GM21390 (cell line): Measurements from ENCODE around the gene TRNAU1AP.
A peak's percentile ranks its signal among the peaks of the same experiment; 100 is the strongest.
"Not testable (repeated sequence)": the region's sequence is repeated elsewhere in the genome, so short reads cannot be mapped to it uniquely, and the experiment has no call there.

Experiments used
- ATAC-seq: cut with Tn5 transposase; IDR thresholded peaks from one replicate; pipeline ENCODE4 v1.9.1; 2021; ENCODE audit not compliant: unreplicated experiment

The TRNAU1AP gene

DNA sequence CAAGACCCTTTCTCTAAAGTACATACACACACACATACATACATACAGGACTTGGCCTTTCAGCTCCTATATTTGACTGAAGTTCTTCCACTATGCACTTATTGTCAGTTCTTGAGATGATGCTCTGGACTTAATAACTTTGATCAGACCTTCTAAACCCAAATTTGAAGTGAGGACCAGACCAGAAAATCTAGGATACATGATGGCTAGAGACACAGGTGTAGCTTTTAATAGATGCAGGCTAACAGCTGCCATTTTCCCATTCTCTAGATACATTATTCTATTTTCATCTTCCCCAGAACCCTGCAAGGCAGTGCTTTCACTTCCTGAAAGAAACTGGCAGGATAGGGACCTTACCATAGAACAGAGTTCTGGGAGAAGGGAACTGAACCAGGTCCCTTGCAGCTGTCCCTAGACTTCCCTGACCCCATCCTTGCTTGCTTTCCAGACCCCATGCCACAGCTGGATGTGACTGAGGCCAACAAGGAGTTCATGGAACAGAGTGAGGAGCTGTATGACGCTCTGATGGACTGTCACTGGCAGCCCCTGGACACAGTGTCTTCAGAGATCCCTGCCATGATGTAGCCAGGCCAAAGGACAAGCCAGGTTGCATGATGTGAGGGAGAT lies 24.3 kb downstream of the TRNAU1AP start:
- no peak for ATAC-seq

DNA sequence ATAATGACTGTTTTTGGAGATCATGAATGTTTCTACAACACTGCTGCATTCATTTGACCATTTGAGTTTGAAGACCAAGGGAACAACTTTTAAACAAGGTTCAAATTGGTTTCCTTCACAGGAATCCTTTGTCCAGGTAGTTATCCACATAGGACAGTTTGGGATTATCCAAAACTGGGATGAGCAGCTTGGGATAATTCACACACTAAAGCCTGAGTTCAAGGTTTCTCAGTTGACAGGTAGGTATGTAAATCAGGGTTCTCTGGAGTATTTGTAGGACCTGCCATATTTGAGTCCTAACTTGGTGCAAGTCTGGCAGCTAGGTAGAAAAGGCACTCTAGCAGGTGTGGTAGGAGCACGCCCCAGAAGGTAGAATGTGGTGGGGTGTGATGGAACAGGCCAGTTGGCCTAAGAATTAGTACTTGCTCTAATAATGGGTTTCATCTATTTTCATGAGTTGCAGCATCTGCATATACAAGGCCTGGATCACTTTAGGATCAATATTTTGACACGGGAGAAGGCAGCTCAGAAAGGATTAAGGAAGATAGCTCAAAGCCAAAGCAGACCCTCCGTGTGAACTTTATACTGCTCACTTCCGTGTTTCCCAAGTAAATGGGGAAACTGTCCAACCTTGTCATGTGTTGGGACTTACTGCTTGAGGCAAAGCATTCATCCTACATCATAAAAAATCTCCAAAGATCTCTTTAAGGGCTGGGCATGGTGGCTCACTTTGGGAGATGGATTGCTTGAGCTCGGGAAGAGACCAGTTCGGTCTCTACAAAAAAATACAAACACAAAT lies 25.1 kb downstream of the TRNAU1AP start:
- ATAC-seq = no peak

DNA sequence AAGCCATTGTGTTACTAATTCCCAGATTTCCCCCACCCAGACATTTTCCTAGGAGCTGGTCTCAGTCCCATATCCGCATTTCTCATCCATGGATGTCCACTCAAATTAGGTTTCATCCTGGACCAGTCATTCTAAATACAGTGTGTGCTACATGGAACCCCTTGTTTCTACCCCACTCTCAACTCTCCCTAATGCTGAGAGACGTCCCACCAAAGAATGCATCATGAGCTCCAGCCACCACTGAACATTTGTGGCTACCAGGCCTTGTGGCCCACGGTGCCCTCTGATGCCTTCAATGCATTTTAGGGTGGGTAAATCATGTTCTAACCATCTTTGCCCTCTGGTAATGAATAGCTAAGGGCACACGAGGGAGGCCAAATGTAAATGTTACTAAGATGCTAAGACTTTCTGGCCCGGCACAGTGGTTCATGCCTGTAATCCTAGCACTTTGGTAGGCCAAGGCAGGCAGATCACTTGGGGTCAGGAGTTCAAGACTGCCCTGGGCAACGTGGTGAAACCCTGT lies 25.9 kb downstream of the TRNAU1AP start:
- no peak for ATAC-seq

DNA sequence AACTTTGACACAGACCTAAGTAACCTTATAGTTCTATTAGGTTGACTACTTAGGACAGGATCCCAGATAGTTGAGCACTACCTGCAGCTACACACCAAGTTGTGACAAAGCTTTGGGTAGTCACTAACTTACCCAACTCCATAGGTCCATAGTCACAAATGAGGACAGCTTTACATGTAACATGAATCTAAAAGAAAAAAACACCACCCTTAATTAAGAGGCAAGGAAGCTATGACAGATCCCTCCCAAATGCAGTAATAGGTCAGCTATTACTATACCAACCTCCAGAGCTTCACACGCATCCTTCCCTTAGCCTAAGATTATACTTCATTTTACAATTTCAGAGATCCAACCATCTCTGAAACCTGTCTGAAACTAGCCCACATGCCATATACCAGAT lies 26.5 kb downstream of the TRNAU1AP start:
- ATAC-seq = no peak

DNA sequence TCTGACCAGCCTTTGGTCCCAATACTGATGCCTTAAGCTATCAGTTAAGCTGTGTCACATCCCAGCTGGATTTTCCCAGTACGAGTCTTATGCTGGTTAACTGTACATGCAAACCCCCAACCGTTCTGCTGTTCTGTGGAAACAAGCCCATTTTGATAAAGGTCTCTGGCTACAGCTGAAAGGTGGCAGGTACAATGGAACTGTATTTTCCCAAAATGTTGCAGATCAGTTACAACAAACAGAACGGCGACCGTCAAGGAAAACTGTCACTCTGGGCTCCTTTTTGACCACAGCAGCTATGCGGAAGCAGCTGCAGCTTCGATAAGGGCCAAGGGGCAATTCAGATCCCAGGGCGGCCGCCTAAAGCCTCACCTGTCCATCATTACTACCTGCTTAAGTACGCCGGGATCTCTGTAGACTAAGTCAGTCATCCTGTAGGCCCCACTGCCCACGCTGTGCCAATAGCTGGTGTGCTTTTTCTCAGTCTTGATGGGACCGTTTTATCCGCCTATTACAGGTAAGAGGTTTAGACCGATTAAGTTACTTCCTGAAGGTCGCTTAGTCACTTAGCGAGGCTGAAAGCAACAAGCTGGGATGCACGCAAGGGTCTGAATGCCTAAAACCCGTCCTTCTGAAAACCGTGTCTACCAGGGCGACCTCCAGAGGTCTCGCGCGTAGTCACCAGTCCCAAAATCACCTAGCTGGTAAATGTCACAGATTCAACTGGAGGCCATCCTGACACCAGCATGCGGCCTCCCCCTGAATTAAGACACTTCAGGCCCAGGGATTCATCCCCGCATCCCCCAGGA lies 28.0 kb downstream of the TRNAU1AP start:
- ATAC-seq = peak; percentile 15

DNA sequence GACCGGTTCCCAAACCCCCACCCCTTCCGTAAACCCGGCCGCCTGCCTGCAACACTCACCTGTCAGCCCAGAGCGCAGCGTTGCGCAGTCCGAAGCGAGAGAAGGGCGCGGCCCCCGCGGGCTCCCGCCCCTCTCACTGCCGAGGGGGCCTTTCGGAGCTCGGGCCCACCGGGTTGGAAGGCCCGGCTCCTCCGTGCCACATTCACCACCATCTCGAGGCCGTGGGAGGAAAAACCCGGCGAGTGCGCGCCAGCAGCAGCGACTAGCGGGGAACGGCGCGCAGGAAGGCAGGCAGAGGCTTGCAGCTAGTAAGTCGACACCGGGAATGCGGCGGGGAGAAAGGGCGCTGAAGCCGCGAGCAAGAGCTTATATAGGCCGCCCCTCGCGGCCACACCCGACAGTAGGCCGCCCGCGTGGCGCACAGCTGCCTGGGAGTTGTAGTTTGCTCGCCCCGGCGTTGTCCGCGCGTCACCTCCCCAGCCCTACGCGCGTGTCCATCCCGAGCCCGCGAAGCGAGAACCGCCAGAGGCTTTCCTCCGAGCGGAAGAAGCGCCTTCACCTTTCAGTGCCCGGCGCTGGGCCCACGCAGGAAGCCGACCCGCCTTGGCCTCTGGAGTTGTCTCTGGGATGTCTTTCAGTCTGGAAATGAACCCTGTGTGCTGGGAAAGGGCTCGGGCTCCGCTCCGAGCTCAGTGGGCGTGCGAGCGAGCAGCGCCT lies 28.8 kb downstream of the TRNAU1AP start:
- ATAC-seq = peak; percentile 89

DNA sequence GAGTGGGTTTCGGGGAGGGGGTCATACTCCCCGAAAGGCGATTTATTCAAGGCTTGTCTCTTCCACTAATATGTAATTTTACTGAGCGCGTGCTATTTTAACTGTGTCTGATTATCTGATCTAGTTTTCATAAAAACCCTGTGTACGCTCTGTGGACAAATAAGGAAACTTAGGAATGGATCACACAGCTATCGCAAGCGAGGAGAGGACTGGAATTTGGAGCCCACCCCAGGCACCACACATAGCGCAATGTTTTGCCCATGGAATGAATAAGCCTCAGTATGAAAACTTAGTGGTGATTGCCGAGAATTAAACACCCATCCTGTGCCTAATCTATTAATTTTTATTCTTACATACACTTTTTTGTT lies 29.3 kb downstream of the TRNAU1AP start:
- no peak for ATAC-seq

DNA sequence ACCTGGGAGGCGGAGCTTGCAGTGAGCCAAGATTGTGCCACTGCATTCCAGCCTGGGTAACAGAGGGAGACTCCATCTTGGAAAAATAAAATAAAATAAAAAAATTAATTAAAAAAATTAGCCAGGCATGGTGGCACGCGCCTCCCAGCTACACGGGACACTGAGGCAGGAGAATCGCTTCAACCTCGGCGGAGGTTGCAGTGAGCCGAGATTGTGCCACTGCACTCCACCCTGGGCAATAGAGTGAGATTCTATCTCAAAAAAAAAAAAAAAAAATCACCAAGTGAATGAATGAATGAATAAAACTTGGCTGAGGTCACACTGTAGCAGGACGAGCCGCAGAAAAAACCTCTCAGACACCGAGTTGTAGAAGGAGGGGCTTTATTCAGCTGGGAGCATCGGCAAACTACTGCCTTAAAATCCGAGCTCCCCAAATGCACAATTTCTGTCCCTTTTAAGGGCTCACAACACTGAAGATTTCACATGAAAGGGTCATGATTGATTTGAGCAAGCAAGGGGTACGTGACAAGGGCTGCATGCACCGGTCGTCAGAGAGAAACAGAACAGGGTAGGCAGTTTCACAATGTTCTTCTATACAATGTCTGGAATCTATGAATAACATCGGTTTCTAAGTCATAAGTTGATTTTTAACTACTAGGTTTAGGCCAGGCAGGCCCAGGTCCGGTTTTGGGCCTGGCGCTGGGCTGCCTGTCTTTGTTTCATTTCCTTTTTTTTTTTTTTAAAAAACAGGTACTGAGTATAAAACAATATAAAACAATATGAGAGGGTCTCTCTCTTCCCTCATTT lies 33.9 kb downstream of the TRNAU1AP start:
- not testable (repeated sequence) for ATAC-seq

DNA sequence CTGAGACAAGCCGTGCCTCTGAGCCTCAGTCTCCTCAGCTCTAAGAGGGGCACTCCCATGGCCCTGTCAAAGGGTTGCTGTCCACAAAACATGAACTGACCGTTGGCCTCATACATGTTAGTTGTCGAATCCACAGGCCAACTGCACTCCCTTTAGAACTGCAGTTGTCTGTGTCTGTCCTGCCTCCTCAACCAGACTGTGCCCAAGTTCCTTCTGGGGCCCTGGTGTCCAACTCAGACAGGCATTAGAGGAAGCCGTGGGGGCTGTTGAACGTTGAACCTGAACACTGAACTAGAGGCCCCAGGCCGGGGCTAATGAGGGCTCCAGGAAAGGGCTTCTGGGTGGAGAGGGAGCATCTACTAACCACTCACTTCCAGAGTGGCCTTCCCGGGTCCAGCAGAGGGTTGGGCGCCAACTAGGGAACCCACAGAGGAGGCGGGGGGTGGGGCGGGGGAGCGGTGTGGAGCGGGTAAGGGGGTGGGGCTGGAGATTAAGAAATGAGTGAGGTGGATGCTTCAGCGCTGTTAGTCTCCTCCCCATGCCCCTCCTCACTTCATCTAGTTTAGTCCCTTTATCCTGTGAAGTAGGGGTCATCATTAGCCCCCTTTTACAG lies 38.9 kb downstream of the TRNAU1AP start, which contains the start of gene RAB42:
Gene RAB42, plus strand, starts transcription at position 558 of the 613 bp plus-strand sequence. CDS start 247 bp downstream, outside the sequence.
- ATAC-seq = no peak

DNA sequence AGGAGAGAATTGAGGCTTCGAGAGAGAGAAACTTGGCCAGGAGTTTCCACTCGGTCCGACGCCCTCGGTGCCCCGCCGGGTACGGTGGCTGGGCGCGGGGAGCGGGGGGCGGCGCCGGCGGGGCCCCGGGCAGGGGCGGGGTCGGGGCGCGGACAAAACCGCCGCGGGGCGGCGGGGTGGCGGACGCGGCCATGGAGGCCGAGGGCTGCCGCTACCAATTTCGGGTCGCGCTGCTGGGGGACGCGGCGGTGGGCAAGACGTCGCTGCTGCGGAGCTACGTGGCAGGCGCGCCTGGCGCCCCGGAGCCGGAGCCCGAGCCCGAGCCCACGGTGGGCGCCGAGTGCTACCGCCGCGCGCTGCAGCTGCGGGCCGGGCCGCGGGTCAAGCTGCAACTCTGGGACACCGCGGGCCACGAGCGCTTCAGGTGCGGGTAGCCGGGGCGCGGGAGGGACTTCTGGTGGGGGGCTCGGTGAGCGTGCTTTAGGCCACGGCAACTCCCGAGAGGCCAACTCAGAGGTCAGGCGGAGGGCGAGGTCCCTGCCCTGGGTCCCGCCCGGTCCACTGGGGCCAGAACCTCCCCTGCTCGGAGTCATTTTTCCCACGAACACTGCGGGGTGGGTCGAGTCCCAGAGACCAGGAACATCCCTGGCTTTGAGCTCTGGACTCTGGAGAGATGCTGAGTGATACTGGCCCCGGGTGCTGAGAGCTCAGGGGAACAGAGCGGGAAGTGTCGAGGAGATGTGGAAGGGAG lies 39.6 kb downstream of the TRNAU1AP start:
- ATAC-seq = no peak

DNA sequence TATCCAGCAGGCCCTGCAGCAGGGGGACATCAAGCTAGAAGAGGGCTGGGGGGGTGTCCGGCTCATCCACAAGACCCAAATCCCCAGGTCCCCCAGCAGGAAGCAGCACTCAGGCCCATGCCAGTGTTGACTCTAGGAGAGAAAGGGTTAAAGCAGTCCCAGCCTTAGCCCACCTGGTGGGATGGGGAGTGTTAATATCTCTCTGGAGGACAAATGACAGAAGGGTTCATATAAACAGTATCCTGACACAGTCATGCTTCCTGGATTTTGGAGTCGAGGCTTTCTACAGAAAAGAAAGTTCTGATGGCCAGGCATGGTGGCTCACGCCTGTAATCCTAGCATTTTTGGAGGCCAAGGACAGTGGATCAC lies 41.1 kb downstream of the TRNAU1AP start:
- not testable (repeated sequence) for ATAC-seq

DNA sequence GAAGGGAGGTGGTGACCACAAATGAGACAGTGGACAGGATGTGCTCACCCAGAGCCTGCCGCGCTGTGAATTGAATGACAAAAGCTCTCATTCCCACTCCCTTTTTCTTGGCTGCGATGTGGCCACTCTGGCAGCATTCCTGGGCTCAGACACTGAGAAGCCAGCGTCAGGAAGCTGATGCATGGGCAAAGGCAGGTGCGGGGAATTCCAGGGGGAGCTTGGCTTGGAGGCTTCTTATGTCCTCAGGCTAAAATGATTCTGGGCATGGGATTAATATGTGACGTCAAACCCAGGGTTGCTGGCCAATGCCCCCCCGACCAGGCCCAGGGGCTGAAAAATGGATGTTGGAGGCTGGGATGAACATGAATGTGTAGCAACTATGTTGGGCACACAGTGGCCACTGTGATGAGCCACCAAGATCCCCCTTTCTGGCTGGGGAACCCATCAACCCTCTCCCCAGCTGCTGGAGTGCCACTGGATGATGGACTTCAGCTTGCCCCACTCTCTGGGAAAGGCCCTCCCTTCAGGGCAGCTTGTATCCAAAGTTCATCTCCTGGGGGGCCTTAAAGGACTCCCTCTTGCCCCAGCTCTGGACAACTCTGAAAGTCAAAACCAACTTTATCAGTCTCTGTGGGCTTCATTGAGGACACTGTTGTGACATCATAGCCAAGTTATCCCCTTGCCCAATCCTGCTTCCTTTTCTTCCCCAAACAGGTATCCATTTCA lies 42.0 kb downstream of the TRNAU1AP start:
- not testable (repeated sequence) for ATAC-seq

DNA sequence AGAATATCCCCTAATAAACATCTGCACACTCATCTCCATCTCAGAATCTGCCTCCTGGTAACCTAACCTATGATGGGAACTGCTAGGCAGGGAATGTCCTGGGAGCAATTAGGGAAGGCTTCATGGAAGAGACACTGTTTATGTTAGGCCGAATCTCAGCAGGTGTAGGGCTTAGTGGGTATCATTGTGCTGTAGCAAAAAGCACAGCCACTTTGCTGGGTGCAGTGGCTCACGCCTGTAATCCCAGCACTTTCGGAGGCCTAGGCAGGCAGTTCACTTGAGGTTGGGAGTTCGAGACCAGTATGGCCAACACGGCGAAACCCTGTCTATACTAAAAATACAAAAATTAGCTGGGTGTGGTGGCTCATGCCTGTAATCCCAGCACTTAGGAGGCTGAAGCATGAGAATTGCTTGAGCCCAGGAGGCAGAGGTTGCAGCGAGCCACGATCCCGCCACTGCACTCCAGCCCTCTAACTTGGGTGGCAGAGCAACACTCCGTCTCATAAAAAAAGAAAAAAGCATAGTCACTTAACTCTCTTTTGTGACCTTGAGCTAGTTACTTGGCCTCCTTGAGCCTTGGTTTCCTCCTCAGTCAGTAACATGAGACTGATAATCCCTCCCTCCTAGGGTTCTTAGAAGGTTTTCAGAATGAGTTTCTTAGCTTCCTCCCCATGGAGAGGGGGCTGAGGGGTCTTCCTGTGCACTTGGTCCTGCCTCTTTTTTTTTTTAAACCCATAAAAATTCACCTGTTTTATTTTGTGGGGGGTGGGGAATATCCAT lies 42.7 kb downstream of the TRNAU1AP start:
- no peak for ATAC-seq

DNA sequence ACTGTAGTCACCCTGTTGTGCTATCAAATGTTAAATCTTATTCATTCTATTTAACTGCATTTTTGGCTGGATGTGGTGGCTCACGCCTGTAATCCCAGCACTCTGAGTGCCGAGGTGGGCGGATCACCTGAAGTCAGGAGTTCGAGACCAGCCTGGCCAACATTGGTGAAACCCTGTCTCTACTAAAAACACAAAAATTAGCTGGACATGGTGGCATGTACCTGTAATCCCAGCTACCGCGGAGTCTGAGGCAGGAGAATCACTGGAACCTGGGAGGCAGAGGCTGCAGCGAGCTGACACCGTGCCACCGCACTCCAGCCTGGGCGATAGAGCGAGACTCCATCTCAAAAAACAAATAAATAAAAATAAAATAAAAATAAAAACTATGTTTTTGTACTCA lies 43.4 kb downstream of the TRNAU1AP start:
- not testable (repeated sequence) for ATAC-seq

DNA sequence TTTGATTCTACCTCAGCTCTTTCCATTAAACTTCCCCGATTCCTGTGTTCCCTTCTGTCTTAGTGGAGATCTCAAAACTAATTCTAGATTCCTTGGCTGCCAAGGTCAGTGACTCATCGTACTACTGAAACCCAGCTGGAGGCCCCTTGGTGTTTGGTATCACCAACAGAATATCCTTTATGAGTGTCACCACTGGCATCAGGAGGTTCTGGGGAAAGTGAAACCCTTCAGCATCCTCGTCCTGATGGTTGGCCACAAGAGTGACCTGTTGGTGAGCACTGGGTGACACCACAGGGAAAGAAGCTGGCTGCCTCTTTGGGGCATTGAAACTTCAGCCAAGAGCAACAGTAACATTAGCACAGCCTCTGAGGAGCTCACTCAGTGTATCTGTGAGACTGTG lies 48.8 kb downstream of the TRNAU1AP start:
- no peak for ATAC-seq

DNA sequence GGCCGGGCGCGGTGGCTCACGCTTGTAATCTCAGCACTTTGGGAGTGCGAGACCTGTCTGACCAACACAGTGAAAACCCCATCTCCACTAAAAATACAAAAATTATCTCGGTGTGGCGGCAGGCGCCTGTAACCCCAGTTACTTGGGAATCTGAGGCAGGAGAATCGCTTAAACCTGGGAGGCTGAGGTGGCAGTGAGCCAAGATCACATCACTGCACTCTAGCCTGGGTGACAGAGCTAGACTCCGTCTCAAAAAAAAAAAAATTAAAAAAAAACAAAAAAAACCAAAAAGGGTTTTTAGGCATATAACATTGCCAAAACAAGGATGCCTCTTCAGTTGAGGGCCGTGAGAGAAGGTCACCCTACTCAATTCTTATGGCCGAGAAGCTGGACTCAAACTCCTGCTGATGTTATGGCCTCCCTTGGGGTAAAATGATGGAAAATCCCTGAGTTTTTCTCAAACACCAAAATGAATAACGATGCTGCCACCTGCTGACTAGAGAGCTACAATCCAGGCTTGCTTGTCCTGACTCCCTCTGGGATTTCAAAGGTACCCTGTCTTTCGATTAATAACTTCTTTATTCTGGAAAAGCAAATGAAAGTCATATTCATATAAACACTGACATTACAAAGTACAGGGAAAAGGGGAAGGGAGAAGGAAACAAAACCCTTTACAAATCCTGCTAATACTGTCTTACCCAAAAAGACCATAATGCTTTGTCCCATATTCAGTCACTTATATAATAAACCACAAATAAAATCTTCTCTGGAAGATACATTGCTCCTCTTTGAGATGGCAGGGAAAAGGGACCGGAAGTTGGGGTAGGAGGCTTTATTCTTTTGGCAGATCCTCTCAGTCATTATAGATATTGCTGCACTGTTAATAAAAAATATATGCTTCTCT lies 49.9 kb downstream of the TRNAU1AP start:
- no peak for ATAC-seq
